ENCODE measurements around the gene KLHL2. TPM values are rescaled to one million over a fixed set of nuclear protein-coding genes. Genes with fewer than 3 reads are reported as not detected.

KLHL2 gene
- total RNA-seq, 4 donors from 2014 or later = 12.5 to 16.4 (median 14.1) TPM

GRCh38 chr4:165185448-165185847 is 21.9 kb upstream of the KLHL2 start:
- H3K4me3 ChIP-seq = no peak overlapping the region
- H3K27ac ChIP-seq = no peak overlapping the region
- H3K27me3 ChIP-seq = no peaks in the 10 kb centered on the region
- H3K9me3 ChIP-seq = no peaks in the 10 kb centered on the region
- TF ChIP-seq EP300 (IDR thresholded peaks at IDR 0.05) = no peak
- TF ChIP-seq POLR2A (IDR thresholded peaks at IDR 0.05) = no peak
- TF ChIP-seq POLR2AphosphoS5 (IDR thresholded peaks at IDR 0.05) = no peak
- no peak for TF ChIP-seq CTCF (IDR thresholded peaks at IDR 0.05)
- no peak for DNase-seq (ENCODE audit: low spot score in 2 of 2)
- WGBS = 77% methylated on average over 5 of the region's 5 CpGs
- H3K4me1 ChIP-seq = no peaks in the 10 kb centered on the region
- H3K36me3 ChIP-seq = no peaks in the 10 kb centered on the region

GRCh38 chr4:165190591-165191347 is 16.6 kb upstream of the KLHL2 start:
- no peak for DNase-seq (ENCODE audit: low spot score in 2 of 2)
- no peaks in the 10 kb centered on the region for H3K36me3 ChIP-seq
- H3K27me3 ChIP-seq = no peaks in the 10 kb centered on the region
- no peaks in the 10 kb centered on the region for H3K4me1 ChIP-seq
- no peak overlapping the region for H3K4me3 ChIP-seq
- 95% methylated on average over 1 of the region's 1 CpG for WGBS
- TF ChIP-seq EP300 (IDR thresholded peaks at IDR 0.05) = no peak
- TF ChIP-seq CTCF (IDR thresholded peaks at IDR 0.05) = no peak
- TF ChIP-seq POLR2AphosphoS5 (IDR thresholded peaks at IDR 0.05) = no peak
- no peak for TF ChIP-seq POLR2A (IDR thresholded peaks at IDR 0.05)
- no peak overlapping the region for H3K27ac ChIP-seq
- H3K9me3 ChIP-seq = no peaks in the 10 kb centered on the region

GRCh38 chr4:165191348-165191656 is 16.1 kb upstream of the KLHL2 start:
- WGBS = 49% methylated on average over 2 of the region's 2 CpGs
- no peaks in the 10 kb centered on the region for H3K9me3 ChIP-seq
- DNase-seq (ENCODE audit: low spot score in 2 of 2) = no peak
- H3K27me3 ChIP-seq = no peaks in the 10 kb centered on the region
- no peaks in the 10 kb centered on the region for H3K36me3 ChIP-seq
- no peak overlapping the region for H3K27ac ChIP-seq
- TF ChIP-seq EP300 (IDR thresholded peaks at IDR 0.05) = no peak
- TF ChIP-seq POLR2A (IDR thresholded peaks at IDR 0.05) = no peak
- no peak for TF ChIP-seq CTCF (IDR thresholded peaks at IDR 0.05)
- TF ChIP-seq POLR2AphosphoS5 (IDR thresholded peaks at IDR 0.05) = no peak
- no peaks in the 10 kb centered on the region for H3K4me1 ChIP-seq
- H3K4me3 ChIP-seq = no peak overlapping the region

DNA sequence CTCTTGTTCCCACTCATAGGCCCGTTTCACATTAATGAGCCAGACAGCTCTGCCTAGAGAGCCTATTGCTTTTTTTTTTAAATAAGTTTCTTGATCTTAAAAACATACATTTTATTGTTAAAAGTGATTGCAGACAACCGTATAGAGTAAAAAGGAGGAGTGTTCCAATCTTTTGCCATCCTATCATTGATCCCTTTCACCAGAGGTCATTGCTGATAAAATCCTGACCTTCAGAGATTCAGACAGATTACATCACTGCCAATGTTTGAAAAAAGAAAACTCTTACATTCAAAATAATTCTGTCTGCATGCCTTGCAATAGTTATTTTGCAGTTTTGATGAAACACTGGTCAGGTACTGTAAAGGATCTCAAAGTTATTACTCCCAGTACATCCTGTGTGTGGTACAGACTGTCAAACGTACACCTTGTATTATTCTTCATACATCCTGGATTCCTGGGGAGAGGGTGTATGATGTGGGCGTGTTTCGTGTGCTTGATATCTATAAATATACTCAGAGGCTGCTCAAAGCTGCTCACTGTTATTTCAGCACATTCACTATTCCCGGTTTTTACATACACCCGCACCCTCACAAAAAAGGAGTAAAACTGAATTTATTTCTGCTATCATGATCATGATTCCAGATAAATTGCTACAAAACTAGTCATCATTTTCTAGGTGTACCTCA is 15.4 kb upstream of the KLHL2 start:
- WGBS = 71% methylated on average over 7 of the region's 7 CpGs
- no peak for TF ChIP-seq POLR2AphosphoS5 (IDR thresholded peaks at IDR 0.05)
- no peak for TF ChIP-seq POLR2A (IDR thresholded peaks at IDR 0.05)
- no peak for TF ChIP-seq CTCF (IDR thresholded peaks at IDR 0.05)

GRCh38 chr4:165192500-165192898 is 14.9 kb upstream of the KLHL2 start:
- no peak for DNase-seq (ENCODE audit: low spot score in 2 of 2)
- no peak overlapping the region for H3K4me3 ChIP-seq
- WGBS = 94% methylated on average over 1 of the region's 1 CpG
- H3K9me3 ChIP-seq = no peaks in the 10 kb centered on the region
- TF ChIP-seq CTCF (IDR thresholded peaks at IDR 0.05) = no peak
- no peak for TF ChIP-seq POLR2A (IDR thresholded peaks at IDR 0.05)
- no peak for TF ChIP-seq EP300 (IDR thresholded peaks at IDR 0.05)
- no peak for TF ChIP-seq POLR2AphosphoS5 (IDR thresholded peaks at IDR 0.05)
- no peaks in the 10 kb centered on the region for H3K27me3 ChIP-seq
- H3K27ac ChIP-seq = no peak overlapping the region
- no peaks in the 10 kb centered on the region for H3K4me1 ChIP-seq
- no peaks in the 10 kb centered on the region for H3K36me3 ChIP-seq

More for the DNA sequence above, 15.4 kb upstream of the KLHL2 start:
- Histone ChIP-seq H3K9me3 (no peaks in the 10 kb centered on the region), H3K4me1 (no peaks in the 10 kb centered on the region), H3K27ac (no peak overlapping the region), H3K27me3 (no peaks in the 10 kb centered on the region), H3K4me3 (no peak overlapping the region), H3K36me3 (no peaks in the 10 kb centered on the region)
- no peak for DNase-seq (ENCODE audit: low spot score in 2 of 2)
